CD14-positive monocyte (primary cell): ENCODE data around the gene PREP. TPM values are rescaled to one million over a fixed set of nuclear protein-coding genes. Genes with fewer than 3 reads are reported as not detected.

ENCODE experiments used
- DNase-seq, 3 donors: peaks; one replicate each; pipeline ENCODE4 v3.0.0-alpha.2; 2011 to 2022
- H2AFZ ChIP-seq: 2 replicates; pipeline ENCODE4 v1.6.0; 2012; ENCODE audit warnings: mild to moderate bottlenecking, low read depth, low read length, inconsistent platforms; ENCODE audit not compliant: insufficient read depth, poor library complexity, severe bottlenecking
- H3K27ac ChIP-seq, 2 donors: 1 replicate in 1 of 2; 2 replicates in 1 of 2; pipeline ENCODE4 v1.5.1; 2012 to 2013; ENCODE audit warnings: low read length in 2 of 2, control low read depth in 1 of 2, inconsistent platforms in 1 of 2, low read depth in 1 of 2, mild to moderate bottlenecking in 1 of 2
- H3K27me3 ChIP-seq, 2 donors: one replicate each; pipeline versions ENCODE4 v1.6.0 to v1.6.1; 2011 to 2013; ENCODE audit warnings: low read length in 2 of 2; ENCODE audit not compliant: control insufficient read depth in 2 of 2, insufficient read depth in 2 of 2
- H3K36me3 ChIP-seq, 2 donors: replicated peaks in 1 of 2; 1 replicate in 1 of 2; 2 replicates in 1 of 2; pipeline versions ENCODE4 v1.5.1 to v1.6.1; 2012 to 2013; ENCODE audit warnings: low read length in 2 of 2, control low read depth in 1 of 2, inconsistent platforms in 1 of 2, mild to moderate bottlenecking in 1 of 2; ENCODE audit not compliant: insufficient read depth in 2 of 2, control insufficient read depth in 1 of 2
- H3K4me1 ChIP-seq, 2 donors: 1 replicate in 1 of 2; 2 replicates in 1 of 2; pipeline versions ENCODE4 v1.5.1 to v1.6.1; 2012 to 2013; ENCODE audit warnings: low read length in 2 of 2, control low read depth in 1 of 2, inconsistent platforms in 1 of 2, mild to moderate bottlenecking in 1 of 2, moderate library complexity in 1 of 2; ENCODE audit not compliant: insufficient read depth in 2 of 2, control insufficient read depth in 1 of 2
- H3K4me2 ChIP-seq: replicated peaks from 2 replicates; pipeline ENCODE3; 2012; ENCODE audit warnings: low read length, moderate library complexity, mild to moderate bottlenecking; ENCODE audit not compliant: poor library complexity, severe bottlenecking; ENCODE audit errors: extremely low read depth
- H3K4me3 ChIP-seq, 3 experiments: fragments of 200-600 bp in 1 of 3; sonication (generic) in 1 of 3; replicated peaks in 1 of 3; 1 replicate in 2 of 3; 2 replicates in 1 of 3; pipeline ENCODE4 v1.5.1; 2011 to 2013; ENCODE audit warnings: low read length in 3 of 3, mild to moderate bottlenecking in 3 of 3, control low read depth in 2 of 3, low read depth in 2 of 3, inconsistent platforms in 1 of 3, moderate library complexity in 1 of 3
- H3K79me2 ChIP-seq: 2 replicates; pipeline ENCODE4 v1.6.0; 2012; ENCODE audit warnings: mild to moderate bottlenecking, control low read depth, inconsistent platforms, low read length, moderate library complexity; ENCODE audit not compliant: insufficient read depth
- H3K9ac ChIP-seq: 2 replicates; pipeline ENCODE4 v1.6.0; 2017; ENCODE audit warnings: low read length, mild to moderate bottlenecking; ENCODE audit not compliant: insufficient read depth, poor library complexity, severe bottlenecking
- H3K9me3 ChIP-seq, 2 donors: replicated peaks in 1 of 2; 1 replicate in 1 of 2; 2 replicates in 1 of 2; pipeline versions ENCODE4 v1.5.1 to v1.6.1; 2012 to 2013; ENCODE audit warnings: low read length in 2 of 2, control low read depth in 1 of 2; ENCODE audit not compliant: control insufficient read depth in 1 of 2, insufficient read depth in 1 of 2
- H4K20me1 ChIP-seq: 2 replicates; pipeline ENCODE4 v1.6.0; 2012; ENCODE audit warnings: mild to moderate bottlenecking, low read length, control low read depth, moderate library complexity; ENCODE audit not compliant: insufficient read depth
- H3K27ac Mint-ChIP-seq, 7 donors: one replicate each; pipeline ENCODE4 v1.8.0; 2020; ENCODE audit warnings: mild to moderate bottlenecking in 7 of 7, mixed read lengths in 7 of 7, moderate library complexity in 6 of 7, inconsistent platforms in 2 of 7
- H3K27me3 Mint-ChIP-seq, 3 donors: one replicate each; pipeline ENCODE4 v1.8.0; 2021 to 2022; ENCODE audit warnings: low read depth in 3 of 3, mild to moderate bottlenecking in 3 of 3, mixed read lengths in 3 of 3, moderate library complexity in 3 of 3, inconsistent platforms in 1 of 3
- H3K36me3 Mint-ChIP-seq, 2 donors: one replicate each; pipeline ENCODE4 v1.8.0; 2020; ENCODE audit warnings: mixed read lengths in 2 of 2, inconsistent platforms in 1 of 2, mild to moderate bottlenecking in 1 of 2
- H3K4me1 Mint-ChIP-seq: one replicate; pipeline ENCODE4 v1.8.0; 2020; ENCODE audit warnings: mild to moderate bottlenecking, mixed read lengths
- H3K4me3 Mint-ChIP-seq, 2 donors: one replicate each; pipeline ENCODE4 v1.8.0; 2020; ENCODE audit warnings: mild to moderate bottlenecking in 2 of 2, mixed read lengths in 2 of 2, moderate library complexity in 1 of 2
- H3K9me3 Mint-ChIP-seq, 7 donors: one replicate each; pipeline ENCODE4 v1.8.0; 2020 to 2022; ENCODE audit warnings: mixed read lengths in 7 of 7, mild to moderate bottlenecking in 6 of 7, moderate library complexity in 6 of 7, inconsistent platforms in 2 of 7
- CTCF ChIP-seq: fragments of 200-600 bp; IDR thresholded peaks from one replicate; pipeline ENCODE4 v1.8.0; 2022; ENCODE audit warnings: antibody characterized with exemption, mild to moderate bottlenecking
- WGBS: methylation state at CpG from one replicate; pipeline ENCODE4 v1.1.5; 2013; ENCODE audit warnings: missing lambda C conversion rate; ENCODE audit not compliant: insufficient coverage; 5-methylcytosine and 5-hydroxymethylcytosine counted together
- intact Hi-C, 2 donors: fragments of 100-400 bp; cut with micrococcal nuclease; formaldehyde crosslinking; loops; one replicate each; pipeline versions ENCODE4 v1.15.0 to v1.15.1; 2023
- polyA plus RNA-seq, 3 donors: library from polyadenylated mRNA; depleted of rRNA in 1 of 3; unstranded in 2 of 3; stranded (reverse) in 1 of 3; fragments of 300-500 nt in 2 of 3; fragments of >200 nt in 1 of 3; fragmentation: Illumina TruSeq in 2 of 3; gene quantifications; 1 replicate in 2 of 3; 2 replicates in 1 of 3; pipeline ENCODE4 v1.2.3, GENCODE V29; 2012 to 2021

PREP gene
- polyA plus RNA-seq, 3 donors: 21.4 to 40.8 (median 30.7) TPM

- Histone ChIP-seq H3K27ac (no peak overlapping the region), H3K4me2 (no peak overlapping the region), H3K4me3 (no peak overlapping the region), H2AFZ (no peak overlapping the region), H3K4me1 (no peaks in the 10 kb centered on the region), H3K9me3 (no peaks in the 10 kb centered on the region), H4K20me1 (no peaks in the 10 kb centered on the region), H3K36me3 (peaks cover 77 to 98% of the 10 kb centered on the region in 2 donors), H3K79me2 (no peaks in the 10 kb centered on the region), H3K9ac (no peak overlapping the region), H3K27me3 (no peaks in the 10 kb centered on the region)
- DNase-seq: no peak
- Mint-ChIP-seq H3K9me3 (peaks cover 0 to 2% (median 0%) of the 10 kb centered on the region in 7 donors), H3K36me3 (peaks cover 81 to 87% of the 10 kb centered on the region in 2 donors), H3K4me1 (no peaks in the 10 kb centered on the region), H3K4me3 (no peak overlapping the region), H3K27ac (no peak overlapping the region), H3K27me3 (no peaks in the 10 kb centered on the region)
- intact Hi-C loops: no loop called here
- TF ChIP-seq CTCF: no peak
- WGBS: 87% methylated on average over 3 of the region's 18 CpGs
Observed at GRCh38 chr6:105282631-105283585, 120.0 kb downstream of the PREP start.

GRCh38 chr6:105280033-105280432 is 122.8 kb downstream of the PREP start:
- Histone ChIP-seq H3K79me2 (no peaks in the 10 kb centered on the region), H3K9me3 (no peaks in the 10 kb centered on the region), H3K4me3 (no peak overlapping the region), H3K9ac (no peak overlapping the region), H3K27me3 (no peaks in the 10 kb centered on the region), H2AFZ (no peak overlapping the region), H3K4me2 (no peak overlapping the region), H4K20me1 (no peaks in the 10 kb centered on the region), H3K27ac (no peak overlapping the region), H3K36me3 (peaks cover 93 to 99% of the 10 kb centered on the region in 2 donors), H3K4me1 (no peaks in the 10 kb centered on the region)
- no peaks in the 10 kb centered on the region for H3K27me3 Mint-ChIP-seq
- peaks cover 0 to 2% (median 0%) of the 10 kb centered on the region in 7 donors for H3K9me3 Mint-ChIP-seq
- no peak for DNase-seq
- intact Hi-C loops: no loop called here
- H3K27ac Mint-ChIP-seq: no peak overlapping the region
- H3K36me3 Mint-ChIP-seq: peaks cover 87 to 94% of the 10 kb centered on the region in 2 donors
- 100% methylated on average over 6 of the region's 7 CpGs for WGBS
- H3K4me3 Mint-ChIP-seq: no peak overlapping the region
- no peaks in the 10 kb centered on the region for H3K4me1 Mint-ChIP-seq
- no peak for TF ChIP-seq CTCF
